Stimulated activated CD8-positive, alpha-beta memory T cell treated with anti-CD3 and anti-CD28 coated beads, Interleukin-12 subunit alpha, Interleukin-12 subunit beta, amount 100 ng/mL, for 1 hour (primary cell): ENCODE data around the gene OR52B4.
A peak's percentile ranks its signal among the peaks of the same experiment; 100 is the strongest.
"Not testable (repeated sequence)": the region's sequence is repeated elsewhere in the genome, so short reads cannot be mapped to it uniquely, and the experiment has no call there.

ENCODE experiments used
- DNase-seq: peaks from one replicate; pipeline ENCODE4 v3.0.0-alpha.2; 2020; ENCODE audit warnings: low read depth

OR52B4 gene

DNA sequence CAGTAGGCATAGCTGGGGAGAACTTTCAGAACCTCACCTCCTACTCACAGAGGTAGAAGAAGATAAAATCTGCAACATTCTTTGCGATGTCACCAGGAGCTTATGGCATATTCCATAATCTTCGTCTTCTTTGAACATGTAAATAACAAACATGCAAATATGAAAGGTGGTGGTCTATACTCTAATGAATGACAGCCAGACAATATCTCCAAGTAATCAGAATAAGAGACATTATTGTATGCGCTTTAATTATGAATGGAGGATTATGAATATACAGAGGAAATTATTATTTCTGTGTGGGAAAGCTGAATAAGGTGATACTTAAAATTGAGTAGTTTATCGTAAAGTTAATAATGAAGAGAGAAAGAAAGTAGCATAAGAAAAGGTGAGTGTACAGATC is at the start of gene OR52B4:
Gene OR52B4, minus strand, starts transcription at position 101 of the 400 bp plus-strand sequence. Its CDS starts 91 bp downstream, at position 10.
- DNase-seq = no peak

DNA sequence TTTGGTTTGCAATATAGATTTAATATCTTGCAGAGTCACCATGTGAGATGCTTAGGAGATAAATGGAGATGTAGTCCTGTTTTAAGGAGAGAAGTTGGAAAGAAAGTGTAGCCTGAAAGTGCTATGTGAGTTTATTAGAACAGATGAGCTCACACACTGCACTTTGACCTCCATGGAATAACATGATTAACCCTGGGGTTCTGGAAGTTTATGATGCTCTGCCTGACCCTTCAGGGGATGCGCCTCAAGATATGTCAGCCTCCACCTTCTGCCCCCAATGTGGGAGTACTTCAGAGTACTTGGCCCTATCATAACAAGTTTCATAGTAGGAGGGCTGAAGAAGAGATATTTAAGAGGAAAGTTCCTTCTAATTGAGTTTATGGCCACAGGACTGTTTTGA is 48.6 kb upstream of the OR52B4 start:
- no peak for DNase-seq

DNA sequence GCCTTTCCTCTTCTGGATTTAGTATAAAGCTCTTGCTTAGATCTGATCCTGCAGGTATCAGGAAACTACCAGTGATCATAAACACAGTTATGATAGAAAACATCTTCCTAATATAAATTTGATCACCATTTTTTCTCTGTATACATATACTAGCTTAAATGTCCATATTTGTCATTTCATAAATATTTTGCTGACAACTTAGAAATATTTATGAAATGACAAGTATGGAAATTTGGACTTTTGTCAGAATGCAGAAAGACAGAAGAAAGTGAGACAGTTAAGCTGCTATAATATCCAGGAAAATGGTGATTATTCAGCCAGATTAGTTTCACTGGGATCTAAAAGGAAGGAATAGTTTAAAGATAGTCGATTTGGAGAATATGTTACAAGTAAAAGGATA is 48.1 kb upstream of the OR52B4 start:
- DNase-seq = no peak

DNA sequence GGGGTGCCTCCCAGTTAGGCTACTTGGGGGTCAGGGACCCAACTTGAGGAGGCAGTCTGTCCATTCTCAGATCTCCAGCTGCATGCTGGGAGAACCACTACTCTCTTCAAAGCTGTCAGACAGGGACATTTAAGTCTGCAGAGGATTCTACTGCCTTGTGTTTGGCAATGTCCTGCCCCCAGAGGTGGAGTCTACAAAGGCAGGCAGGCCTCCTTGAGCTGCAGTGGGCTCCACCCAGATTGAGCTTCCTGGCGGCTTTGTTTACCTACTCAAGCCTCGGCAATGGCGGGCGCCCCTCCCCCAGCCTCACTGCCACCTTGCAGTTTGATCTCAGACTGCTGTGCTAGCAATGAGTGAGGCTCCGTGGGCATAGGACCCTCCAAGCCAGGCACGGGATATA is 38.0 kb upstream of the OR52B4 start:
- not testable (repeated sequence) for DNase-seq

DNA sequence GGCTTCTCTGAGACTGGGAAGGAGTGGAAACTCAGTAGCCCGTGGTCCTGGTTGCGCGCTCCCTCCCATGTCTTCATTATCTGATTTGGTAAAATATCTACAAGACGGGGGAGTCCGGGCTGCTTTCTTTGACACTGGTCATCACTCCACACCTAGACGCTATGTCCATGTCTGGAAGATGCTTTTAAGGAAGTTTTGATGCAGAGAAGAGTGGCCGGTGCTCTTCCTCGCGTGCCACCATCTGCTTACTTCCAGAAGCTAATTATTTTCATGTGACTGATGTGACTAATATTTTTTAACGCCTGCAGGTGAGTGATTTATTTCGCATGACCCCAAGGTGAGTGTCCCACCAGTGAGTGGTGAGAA is 25.7 kb upstream of the OR52B4 start:
- no peak for DNase-seq

DNA sequence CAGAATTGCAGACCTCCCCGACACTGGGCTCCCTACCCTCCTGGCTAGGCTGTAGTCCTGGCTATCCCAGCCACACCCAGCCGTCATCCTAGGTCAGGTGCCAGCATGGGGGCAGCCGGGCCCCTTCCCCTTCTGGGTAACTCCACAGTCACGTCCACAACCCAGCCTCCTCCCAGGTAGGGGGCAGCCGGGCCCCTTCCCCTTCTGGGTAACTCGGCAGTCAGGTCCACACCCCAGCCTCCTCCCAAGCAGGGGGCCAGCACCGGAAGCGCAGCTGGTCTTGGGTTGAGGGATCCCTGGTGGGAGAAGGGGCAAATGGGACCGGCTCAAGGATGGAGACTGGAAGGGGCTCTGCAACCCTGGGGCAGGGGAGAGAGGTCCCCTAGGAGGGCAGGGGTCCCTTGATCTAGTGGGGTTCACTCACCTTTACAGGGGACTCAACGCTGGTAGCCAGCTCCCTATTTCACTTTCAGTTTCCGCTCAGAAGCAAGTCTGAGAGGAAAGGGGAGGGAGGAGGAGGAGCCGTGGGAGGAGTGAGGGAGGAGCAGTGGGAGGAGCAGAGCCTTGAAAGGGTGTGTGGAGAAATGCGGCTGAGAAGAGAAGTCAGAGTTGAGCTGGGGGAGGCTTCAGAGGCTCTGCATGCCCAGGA is 25.1 kb upstream of the OR52B4 start, which contains the start of gene TRIM21:
Gene TRIM21, minus strand, starts transcription at position 494 of the 649 bp plus-strand sequence. CDS start 3,293 bp downstream, outside the sequence.
- peak; percentile 81 for DNase-seq

DNA sequence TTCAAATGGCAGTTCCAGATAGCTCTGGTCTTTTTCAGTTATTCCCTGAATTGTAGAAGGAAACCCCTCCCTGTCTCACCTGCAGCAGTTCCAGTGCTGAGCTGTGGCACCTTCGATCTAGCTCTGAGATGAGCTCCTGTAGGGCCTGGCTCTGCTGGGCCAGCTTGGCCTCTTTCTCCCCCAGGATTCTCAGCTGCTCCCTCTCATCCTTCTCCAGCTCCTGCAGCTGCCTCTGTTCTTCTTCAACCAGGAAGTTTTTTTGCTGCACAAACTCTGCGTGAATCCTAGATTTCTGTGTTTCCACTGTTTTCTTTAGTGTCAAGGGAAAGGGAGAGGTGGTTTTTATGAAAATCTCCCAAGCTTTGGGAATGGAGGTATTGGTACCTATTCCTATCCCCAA is 20.0 kb upstream of the OR52B4 start:
- DNase-seq = no peak

DNA sequence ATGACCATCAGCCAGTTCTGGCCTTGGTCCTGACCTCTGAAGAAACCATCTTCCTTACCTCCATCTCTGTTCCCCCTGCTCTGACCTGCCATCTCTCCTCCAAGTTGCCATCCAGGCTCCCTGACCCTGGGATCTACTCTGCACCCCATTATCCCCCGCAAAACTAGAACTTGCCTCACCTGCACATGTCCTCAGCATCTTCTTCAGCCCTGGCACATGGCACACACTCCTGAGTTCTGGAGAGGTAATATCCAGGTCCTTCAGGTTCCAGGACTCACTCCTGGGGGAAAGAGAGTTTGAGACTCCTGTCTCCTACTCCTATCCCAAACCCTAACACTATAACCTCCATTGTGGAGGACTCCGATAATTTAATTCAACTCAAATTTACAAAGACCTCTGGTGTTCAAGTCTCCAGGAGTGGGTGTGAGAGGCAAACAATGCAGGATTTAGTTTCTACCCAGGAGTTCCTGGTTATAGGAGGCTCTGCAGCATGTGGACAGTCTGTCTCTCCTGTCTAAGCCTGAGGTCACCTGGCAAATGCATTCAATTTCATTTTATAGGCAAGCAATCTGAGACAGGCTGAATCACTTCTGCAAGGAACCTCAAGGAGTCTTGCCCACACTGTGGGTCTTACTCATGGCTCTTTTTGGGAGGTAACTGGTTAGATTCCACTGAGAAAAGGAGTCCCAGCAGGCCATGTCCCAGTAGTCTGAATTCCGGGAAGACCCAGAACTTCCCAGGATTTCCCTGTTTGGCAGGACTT is 18.0 kb upstream of the OR52B4 start:
- DNase-seq = no peak

DNA sequence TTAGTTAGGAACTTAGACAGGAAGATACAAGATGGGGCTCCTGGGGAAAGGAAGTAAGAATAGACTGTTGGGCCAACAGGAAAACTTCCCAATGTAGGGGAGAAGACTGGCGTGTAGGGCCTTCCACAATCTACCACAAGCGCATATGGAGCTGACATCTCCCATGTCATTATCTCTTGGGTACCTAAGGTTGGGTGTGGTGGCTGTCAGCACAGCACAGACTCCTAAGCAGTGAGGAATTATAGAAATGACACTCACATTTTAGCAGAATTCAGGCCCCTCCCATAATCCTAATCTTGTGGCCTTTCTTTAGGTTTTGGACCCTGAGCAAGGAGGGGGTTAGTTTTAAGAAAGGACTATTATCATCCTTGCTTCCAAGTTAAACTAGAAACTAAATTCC is 13.7 kb upstream of the OR52B4 start:
- DNase-seq = no peak

DNA sequence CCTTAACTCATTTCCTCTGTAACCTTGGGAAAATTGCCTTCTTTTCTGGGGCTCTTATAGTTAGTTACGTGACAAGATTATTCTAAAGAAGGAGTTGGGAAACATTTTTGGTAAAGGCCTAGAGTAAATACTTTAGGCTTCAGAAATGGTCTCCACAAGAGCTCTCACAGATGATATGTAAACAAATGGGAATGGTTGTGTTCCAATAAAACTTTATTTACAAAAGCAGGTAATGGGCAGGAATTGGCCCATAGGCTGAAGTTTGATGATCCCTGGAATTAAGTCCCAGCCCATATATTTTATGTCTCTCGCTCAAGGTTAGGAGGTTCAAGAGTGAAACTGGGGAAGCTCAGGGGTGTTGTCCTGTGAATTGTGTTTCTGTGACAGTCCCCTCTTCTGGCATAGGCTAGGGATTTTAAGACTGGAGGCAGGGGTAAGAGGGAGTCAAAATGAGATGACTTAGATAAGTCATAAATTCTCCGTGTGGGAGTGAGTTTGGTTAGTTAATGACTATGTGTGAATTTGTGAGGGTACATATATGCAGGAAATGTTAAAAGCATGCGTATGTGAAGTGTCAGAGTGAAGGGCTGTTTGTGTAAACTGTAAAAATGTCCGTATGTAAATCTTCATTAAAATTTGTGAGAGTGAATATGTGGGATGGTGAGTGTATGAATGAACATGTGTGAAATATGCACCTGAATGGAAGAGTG is 7.4 kb upstream of the OR52B4 start:
- no peak for DNase-seq

DNA sequence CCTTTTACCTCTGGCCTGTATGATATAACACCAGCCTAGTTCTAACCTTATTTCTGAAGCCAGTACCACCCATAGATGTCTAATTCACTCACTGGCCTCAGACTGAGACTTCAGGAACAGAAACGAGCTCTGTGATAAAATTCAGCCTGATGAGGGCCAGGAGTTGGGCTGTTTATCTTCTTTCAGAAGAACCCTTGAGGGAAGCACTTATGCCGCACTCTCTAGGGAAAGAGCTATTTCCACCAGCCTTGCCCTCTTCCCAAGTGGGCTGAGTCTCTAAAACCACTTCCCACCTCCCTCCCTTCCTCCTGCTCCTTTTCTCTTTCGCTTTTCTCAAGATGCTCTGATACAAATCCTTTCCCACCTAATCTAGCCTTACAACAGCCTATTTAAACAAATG is 2.0 kb upstream of the OR52B4 start:
- no peak for DNase-seq

DNA sequence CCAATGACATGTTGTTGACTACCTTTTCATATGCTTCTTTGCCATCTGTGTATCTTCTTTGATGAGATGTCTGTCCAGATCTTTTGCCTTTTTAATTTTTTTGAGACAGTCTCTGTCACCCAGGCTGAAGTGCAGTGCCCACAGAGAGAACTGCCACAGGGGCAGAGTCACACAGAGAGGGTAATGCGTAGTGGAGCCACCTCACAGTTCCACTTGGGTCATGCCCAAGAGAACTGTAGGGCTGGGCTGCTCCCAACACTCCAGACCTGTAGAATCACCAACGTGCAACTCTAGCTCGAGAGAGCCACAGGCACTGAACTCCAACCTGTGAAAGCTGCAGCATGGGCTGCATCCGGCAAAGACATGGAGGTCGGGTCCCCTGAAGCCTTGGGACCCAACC is 20.0 kb downstream of the OR52B4 start:
- not testable (repeated sequence) for DNase-seq

DNA sequence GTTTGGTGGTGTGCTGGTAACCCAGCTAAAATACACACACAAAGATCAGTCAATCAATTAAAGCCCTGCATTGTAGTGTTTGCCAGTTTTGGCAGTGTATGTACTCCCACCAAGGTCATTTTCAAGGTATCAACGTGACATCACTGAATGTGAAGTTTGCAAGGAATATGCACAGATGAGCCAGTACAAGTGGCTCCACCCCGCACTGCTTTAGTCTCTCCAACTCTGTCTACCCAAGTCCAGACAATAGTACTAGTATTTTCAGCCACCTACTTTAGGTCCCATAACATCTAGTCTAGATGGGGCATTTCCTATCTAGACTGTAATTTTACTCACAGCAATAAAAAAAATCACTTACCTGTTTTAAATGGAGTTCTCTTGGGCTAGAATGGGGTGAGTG is 22.8 kb downstream of the OR52B4 start:
- not testable (repeated sequence) for DNase-seq

DNA sequence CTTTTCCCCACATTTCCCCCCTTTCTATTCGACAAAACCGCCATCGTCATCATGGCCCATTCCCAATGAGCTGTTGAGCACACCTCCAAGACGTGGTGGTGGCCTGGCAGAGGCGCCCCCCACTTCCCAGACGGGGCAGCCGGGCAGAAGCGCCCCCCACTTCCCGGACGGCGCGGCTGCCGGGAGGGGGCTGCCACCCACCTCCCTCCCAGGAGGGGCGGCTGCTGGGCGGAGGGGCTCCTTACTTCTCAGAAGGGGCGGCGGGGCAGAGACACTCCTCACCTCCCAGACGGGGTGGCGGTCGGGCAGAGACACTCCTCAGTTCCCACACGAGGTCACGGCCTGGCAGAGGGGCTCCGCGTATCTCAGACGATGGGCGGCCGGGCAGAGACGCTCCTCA is 33.8 kb downstream of the OR52B4 start:
- DNase-seq = not testable (repeated sequence)
